ENCODE measurements around the gene AKAP6.

The AKAP6 gene

DNA sequence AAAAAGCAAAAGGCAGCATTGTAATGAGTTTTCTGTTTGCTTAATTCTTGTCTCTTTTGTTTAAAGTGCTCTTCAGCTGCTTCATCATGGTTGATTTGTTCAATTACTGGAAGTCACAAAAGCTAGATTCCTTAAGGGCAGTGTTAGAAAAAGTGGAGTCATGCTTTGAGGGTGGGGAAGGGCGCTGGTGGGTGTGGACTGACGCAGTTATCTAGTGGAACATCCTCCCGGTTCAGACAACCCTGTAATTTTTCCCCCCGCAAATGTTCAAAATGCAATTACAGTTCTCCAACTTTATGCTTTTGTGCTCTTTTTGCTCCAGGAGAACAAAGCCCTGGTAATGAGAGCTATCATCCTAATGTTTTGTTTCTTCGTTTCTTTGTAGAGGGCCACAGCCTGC is 2.1 kb downstream of the AKAP6 start:
- DNase-seq: no peak

DNA sequence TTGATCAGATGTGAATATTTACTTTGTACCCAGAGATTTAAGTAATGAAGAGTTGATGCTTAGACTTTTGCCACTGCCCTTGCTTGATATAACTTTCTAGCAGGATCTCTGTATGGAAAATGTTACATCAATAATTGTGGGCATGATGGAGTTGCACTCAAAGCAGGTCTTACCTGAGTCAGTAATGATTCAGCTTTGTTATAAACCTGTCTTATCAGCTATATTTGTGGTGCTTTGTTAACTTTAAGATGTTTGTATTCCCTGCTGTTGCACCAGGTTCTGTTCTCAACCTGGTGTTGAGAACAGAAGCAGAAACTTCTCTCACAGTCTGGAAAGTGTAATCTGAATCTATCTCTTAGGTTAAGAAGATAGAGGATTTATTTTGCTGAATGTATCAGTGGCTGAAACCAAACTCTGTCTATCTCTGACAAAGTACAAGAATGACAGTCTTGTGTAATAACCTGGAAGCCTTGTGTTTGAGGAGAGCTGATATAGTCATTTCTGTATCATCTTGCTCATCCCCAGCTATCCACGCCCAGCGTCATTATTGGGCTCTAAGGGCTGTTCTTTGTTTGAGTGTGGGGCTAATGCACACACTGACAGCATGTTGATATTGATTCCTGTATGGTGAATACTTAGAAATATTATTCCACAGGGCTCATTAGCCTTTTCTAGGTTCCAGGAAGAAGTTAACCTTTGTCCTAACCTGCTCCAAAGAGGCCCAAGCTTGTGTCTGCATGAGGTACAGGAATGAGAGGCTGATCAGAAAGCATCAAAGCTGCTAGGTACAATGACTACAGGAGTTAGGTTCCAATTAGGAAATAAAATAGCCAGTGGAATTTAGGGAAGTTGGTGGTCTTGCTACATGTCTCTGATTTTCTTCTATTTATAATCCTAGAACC is 3.6 kb downstream of the AKAP6 start:
- DNase-seq: no peak

DNA sequence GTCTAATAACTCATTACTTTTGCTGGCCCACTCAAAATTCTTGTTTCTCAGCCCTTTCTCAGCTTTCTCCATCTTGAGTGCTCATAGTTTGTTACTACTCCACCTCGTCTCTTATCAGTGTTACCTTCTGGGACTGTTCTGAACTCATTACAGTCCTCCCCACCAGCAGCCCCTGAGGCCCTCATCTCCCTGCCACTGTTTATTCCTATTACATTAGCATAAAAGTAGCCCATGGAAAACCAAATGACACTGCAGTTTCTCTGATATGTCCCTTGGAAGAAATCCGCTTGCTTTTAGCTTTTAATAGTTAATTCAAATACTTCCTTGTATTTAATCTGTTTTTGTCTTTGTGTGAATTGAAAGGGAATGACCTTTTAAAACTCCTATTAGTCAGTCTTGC is 7.6 kb downstream of the AKAP6 start:
- no peak for DNase-seq

DNA sequence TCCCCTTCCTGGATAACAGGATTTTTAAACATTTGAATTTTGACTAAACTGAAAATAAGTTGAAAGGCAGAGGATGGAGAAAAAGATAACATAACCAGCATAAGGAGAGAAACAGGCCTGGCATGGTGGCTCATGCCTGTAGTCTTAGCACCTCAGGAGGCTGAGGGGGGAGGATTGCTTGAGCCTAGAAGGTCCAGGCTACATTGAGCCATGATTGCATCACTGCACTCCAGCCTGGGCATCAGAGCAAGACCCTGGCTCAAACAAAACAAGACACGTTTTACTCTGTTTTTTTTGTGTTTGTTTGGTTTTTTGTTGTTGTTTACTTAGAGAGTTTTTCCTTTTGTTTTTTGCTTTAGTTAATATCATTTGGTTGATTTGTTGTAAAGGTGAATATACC is 8.7 kb downstream of the AKAP6 start:
- no peak for DNase-seq

- no peak for DNase-seq
These were observed 10.1 kb downstream of the AKAP6 start for GRCh38 chr14:32339188-32339587.

- no peak for DNase-seq
These were observed 13.1 kb downstream of the AKAP6 start for GRCh38 chr14:32341947-32342846.

- DNase-seq: no peak
These were observed 13.7 kb downstream of the AKAP6 start for GRCh38 chr14:32342847-32343194.

GRCh38 chr14:32343926-32344430 is 14.9 kb downstream of the AKAP6 start:
- no peak for DNase-seq

- no peak for DNase-seq
These were observed 16.3 kb downstream of the AKAP6 start for GRCh38 chr14:32345311-32345791.

GRCh38 chr14:32349322-32349721 is 20.2 kb downstream of the AKAP6 start:
- DNase-seq: no peak

DNA sequence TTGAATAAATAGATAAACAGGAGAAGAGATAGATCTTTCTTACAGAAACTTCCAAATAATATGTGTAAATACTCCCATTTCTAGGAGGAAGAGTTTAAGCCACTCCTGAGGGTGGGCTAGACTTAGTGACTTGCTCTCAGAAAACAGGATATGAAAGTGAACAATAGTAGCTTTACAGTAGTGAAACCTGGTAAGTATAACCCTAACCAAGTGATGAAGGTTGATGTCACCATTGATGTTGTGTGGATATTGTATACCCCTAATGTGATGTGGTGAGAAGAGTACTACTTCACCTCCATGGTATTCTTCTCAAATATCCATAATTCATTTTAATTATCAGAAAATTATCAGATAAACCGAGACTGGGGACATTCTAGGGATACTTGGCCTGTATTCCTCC is 20.9 kb downstream of the AKAP6 start:
- DNase-seq: no peak

DNA sequence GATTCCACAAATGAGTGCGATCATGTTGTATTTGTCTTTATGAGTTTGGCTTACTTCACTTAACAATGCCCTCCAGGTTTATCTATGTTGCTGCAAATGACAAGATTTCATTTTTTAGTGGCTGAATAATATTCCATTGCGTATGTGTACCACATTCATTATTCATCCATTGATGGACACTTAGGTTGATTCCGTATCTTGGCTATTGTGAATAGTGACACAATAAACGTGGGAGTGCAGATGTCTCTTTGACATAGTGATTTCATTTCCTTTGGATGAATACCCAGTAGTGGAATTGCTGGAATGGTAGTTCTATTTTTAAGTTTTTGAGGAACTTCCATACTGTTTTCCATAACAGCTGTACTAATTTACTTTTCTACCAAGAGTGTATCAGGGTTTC is 23.5 kb downstream of the AKAP6 start:
- DNase-seq: no peak

DNA sequence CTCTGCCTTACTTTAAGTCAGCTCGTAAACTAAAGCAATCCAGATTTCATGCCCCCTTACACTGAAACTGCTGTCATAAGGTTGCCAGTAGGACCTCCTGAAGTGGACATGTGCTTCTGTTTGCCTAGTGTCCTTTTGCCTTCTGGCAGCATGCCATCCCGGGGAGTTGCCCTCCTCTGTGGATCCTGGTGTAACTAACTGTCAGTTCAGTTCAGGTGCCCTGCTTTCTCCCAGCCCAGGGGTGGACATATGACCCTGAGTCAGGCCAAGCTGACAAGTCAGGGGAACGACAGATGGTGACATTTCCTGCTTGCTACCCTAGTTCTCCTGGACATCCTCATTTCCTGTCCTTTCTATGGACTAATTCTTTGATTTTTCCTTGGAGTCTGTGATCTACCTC is 25.6 kb downstream of the AKAP6 start:
- no peak for DNase-seq

- DNase-seq: no peak
These were observed 29.7 kb downstream of the AKAP6 start for GRCh38 chr14:32358781-32359180.

- DNase-seq: no peak
These were observed 32.6 kb downstream of the AKAP6 start for GRCh38 chr14:32361674-32362073.

- no peak for DNase-seq
These were observed 34.7 kb downstream of the AKAP6 start for GRCh38 chr14:32363761-32364160.

DNA sequence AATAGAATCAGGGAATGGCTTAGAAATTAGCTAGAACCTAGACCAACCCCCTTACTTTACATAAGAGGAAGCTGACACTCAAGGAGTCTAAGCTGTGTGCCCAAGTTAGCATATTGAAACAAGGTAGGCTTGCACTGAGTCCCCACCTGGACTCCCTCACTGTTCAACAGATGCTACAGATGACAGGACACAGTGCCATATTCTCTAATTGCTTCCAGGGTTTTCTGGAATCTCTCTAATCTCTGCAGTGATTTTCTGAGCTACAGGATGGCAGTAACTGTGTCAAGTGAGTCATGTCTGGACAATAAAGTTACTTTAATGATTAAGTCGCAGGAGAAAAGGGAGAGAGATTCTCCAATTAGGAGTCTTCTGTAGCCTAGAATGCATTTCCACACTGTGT is 35.8 kb downstream of the AKAP6 start:
- DNase-seq: no peak

- no peak for DNase-seq
These were observed 37.3 kb downstream of the AKAP6 start for GRCh38 chr14:32366256-32366879.

GRCh38 chr14:32366986-32367385 is 37.9 kb downstream of the AKAP6 start:
- no peak for DNase-seq

GRCh38 chr14:32367516-32367915 is 38.4 kb downstream of the AKAP6 start:
- no peak for DNase-seq

DNA sequence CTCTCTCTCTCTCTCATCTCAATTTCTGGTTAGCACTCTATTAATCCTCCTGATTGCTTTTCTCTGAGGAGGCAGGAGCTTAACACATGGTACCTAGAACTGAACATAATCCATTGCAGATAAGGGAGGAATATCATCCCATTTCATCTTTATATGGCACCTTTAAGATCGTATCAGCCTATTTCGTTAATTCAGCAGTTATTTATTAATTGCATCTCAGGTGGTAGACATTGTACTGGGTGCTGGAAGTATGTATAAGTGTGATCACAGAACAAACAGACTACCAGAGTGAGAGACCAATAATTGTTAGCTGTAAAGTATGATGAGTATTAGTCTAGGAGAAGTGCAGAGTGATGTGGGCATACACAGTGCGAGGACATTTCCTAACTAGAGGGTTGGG is 39.0 kb downstream of the AKAP6 start:
- DNase-seq: no peak

GRCh38 chr14:32370714-32371113 is 41.6 kb downstream of the AKAP6 start:
- no peak for DNase-seq

DNA sequence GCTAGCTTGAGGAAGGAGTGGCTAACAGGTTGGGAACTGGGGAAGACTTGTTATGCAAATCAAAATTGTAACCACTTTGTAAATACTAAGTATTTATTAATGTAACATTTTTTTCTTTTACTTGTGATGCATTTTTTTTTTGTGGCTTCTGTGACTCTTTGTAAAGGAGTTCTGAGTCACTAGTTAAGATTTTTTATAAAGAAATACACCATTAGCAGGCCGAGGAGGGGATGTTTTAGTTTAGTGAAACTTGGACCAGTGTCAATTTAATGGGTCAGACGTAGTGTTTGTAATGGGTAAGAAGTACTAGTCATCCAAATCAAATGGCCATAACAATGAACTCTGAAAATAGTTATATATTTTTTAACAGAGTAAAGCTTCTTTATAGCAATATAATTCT is 43.1 kb downstream of the AKAP6 start:
- no peak for DNase-seq
